Stimulated activated CD4-positive, alpha-beta T cell treated with anti-CD3 and anti-CD28 coated beads, Interleukin-1b, Interleukin-23, amount 100 ng/mL, for 24 hours (primary cell): ENCODE data around the gene NAPB.

Experiments used
- DNase-seq, 4 experiments: peaks; one replicate each; pipeline ENCODE4 v3.0.0-alpha.2; 2020; ENCODE audit warnings: low read depth in 4 of 4, low spot score in 1 of 4

Gene NAPB

DNA sequence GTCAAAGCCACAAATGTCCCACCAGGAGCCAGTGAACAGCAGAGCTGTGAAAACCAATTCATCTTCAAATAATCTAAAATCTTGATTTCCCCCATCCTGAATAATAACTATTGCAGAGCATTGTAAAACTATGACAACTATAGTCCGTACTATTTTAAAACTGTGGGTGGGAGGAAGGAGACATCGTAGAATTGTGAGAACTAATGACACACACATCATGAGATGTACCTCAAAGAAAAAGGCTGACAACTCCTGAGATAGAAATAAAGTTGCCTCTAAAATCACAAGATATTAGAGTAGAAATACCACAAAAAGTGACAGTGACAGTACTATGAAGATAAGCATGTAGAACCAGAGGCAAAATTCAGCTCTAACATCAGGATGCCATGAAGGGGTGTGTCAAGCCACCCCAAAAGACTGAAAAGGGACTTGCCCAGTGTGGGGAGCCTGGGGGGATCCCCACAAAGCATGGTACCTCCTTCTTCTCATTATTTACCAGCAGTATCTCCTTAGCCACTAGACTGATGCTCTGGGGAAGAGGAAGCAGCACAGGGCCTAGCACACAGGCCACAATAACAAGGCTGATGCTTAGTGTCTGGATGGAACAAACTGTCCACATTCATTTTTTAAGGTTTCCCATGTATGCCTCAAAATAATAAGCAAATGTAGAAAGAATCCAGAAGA is 13.4 kb downstream of the NAPB start:
- no peak for DNase-seq

DNA sequence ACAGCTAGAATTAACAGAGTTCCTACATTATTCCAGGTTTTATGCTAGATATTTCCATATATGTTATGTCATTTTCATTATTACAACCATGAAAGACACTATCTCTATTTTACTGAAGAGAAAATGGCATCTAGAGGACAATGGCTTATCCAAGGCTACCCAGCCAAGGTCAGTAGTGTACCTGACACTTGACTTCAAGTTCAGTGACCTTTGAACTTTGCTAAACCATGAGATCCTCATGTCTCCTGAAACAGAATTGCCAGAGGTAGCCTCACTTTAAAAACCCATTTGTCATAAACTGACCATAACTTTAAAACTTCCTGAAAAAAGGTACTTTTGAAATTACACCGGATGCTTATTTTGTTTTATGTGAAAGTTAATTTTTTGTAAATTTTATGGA is 14.4 kb downstream of the NAPB start:
- DNase-seq = no peak

DNA sequence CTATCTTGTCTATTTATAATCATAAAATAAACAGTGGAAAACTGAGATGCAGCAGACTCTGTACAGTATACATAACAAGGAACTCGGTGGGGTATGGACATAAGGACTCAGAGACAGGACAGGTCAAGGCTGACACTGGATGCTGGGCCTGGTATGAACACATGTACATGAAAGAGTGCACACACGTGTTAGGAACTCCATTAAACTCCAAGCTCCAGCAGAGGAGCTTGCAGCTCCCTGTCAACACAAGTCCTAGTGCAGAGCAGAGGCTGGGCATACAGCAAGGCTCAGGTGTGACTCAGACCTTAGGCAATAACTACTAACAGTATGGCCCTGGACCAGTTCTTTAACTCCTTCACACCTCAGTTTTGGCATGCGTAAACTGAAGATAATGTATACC is 17.1 kb downstream of the NAPB start:
- DNase-seq = no peak

DNA sequence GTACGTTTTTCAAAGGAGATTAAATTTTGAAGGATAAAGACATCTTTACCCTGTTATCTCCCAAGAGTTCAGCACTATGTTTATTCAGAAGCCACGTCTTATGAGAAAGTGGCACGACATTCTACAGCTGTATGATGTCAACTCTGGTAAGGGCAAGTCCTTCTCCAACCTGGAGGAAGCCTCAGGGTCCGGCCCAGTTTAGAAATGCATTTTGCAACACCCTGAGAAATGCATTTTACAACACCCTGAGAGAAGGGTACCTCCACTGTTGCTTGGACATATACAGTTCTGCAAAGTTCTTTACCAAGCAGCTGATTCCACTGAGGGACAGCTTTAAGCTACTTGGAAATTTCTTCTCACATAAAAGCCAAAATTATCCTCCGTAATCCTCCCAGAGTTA is 17.5 kb downstream of the NAPB start:
- DNase-seq = no peak

DNA sequence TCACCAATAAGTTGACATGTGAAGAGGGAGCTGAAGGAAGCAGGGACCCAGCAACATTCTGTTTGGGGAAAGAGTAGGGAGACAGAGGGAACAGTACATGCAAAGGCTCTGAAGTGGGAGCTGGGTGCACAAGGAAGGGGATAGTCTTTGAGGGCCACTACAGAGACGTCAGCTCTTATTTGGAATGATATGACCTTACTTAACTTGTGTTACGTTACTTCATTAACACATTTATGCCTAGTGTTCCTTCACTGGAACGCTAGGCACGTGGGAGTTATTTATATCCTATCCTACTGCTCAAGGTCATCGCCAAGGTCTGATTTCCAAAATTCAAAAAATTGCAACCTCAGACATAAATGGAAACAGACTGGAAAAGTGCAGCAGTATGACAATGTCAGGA is 20.2 kb downstream of the NAPB start:
- no peak for DNase-seq

DNA sequence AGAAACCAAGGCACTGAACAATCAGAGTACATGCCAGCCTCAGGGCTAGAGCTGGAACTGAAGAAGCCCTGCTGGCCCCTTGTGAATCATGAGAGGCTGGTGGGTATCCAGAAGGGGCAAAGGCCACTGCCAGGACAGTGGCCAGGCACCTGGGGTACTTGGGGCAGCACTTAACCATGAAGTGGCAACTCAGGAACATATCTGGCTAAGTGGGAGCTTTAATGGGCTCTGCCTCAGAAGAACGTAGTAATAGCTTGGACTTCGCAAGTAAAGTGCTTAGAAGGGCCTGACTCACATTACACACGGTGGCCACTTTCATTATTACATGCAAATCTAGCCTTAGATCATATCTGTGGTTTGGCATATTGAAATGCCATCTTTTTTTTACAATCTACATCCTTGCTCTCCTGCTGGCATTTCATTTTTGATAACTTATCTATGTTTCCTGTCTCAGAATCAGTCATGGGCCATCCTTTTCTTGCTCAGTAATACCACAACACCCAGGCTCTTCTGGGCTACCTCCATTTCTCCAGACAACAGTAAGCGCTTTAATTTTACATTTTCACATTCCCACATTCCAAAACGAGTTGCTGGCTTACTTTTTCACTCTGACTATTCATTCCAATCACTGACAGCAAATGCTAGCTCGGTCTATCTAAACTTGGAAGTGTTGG is 21.6 kb downstream of the NAPB start:
- no peak for DNase-seq

DNA sequence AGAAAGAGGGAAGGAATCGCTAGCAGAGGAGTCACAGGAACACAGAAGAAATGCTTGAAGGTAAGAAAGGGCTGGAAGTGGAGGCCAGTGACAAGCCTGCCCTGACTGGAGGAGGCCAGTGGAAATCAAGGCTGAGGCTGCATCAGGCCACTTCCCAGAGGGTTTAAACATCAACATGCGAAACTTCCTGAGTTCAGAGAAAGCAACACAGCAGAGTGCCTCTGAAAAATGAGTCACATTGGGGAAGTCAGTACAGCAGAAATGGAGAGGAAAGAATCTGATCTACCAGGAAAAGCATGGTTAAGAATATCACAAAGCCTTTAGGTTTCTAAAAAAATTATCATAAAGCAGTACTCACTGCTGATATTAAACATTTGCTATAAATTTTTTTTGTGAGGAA is 23.3 kb downstream of the NAPB start:
- DNase-seq = no peak

DNA sequence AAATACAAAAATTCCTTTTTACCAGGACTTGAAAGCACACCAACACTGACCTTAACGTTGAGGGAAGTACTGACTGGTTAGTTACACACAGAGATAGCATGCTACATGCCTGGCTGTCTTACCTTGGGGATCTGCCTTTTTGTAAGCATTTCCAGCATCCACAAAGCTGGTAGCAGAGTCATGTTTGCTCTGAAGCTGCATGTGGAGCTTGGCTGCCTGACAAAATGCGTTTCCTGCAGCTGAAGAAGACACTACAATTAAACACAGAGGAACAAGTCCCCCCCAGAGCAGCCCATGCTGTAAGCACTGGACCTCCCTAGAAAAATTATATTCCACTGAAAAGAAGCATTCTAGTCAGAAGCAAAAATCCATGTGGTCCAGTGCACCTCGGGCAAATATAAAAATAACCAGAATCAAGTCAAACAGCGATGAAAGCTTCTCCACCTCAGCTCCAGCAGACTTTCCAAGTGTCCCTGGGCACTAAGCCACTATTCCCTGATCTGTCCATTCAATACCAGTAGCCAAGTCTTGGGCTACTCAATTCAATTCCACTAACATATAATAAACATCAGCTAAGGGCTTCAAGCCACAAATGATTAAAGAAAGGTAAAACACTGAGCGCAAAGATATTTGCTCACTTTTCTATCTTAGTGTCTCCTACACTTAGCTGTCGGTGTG is 24.2 kb downstream of the NAPB start:
- no peak for DNase-seq

DNA sequence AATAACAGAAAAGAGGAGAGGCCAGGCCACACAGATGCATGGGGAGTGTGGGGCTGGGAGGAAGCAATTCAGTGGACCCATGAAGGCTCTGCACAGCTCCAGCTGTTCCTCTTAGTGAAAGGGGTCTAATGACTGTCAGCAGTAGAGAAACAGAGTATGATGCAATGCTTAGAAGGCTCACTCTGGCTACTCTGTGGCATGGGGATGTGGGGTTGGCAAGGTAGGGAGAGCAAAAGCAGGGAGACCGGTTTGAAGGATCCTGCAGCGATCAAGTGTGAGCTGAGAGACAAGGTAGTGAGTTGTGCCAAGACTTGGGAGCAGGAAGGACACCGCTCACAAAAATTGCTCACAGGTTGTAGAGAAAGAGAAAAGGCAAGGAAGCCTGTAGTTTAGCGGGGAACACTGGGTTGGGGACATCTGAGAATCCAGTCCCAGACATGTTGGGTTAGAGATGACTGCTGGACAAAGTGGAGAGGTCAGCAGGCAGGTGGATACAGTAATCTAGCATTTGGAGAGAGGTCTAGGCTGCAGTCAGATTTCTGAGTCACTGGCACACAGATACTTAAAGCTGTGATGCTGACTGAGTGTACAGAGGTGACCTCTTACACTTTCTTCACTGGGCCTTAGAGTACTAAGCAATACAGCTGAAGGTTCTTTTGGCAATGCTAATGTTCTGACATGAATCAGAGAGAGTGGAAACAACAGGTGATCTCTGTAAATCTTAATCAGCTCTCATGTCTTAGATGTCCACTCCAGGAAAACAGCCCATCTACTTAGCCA is 27.1 kb downstream of the NAPB start:
- DNase-seq = no peak

DNA sequence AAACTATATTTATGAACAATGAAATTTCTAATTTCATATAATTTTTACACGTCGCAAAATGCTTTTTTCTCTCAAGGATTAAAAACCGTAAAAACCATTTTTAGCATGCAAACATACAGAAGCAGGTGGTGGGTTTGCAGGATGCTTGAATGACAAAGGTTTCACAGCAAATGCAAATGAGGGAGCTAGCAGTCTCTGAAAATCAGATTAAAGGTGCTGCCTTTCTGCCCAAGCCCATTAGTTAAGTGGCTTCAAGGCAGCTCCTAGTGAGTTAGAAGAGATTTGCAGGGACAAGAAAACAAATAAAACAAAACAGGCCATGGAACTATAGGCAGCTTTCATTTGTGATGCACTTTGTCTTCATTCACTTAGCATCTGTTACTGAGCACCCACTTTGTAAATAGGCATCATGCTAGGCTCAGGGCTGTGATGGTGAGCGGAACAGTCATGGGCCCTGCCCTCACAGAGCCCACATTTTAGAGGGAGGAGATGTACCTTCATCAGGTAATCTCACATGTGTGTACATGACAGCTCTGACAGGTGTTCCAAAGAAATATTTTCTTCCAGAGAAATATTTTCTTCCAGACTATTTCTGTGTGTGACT is 29.5 kb downstream of the NAPB start:
- DNase-seq = no peak

DNA sequence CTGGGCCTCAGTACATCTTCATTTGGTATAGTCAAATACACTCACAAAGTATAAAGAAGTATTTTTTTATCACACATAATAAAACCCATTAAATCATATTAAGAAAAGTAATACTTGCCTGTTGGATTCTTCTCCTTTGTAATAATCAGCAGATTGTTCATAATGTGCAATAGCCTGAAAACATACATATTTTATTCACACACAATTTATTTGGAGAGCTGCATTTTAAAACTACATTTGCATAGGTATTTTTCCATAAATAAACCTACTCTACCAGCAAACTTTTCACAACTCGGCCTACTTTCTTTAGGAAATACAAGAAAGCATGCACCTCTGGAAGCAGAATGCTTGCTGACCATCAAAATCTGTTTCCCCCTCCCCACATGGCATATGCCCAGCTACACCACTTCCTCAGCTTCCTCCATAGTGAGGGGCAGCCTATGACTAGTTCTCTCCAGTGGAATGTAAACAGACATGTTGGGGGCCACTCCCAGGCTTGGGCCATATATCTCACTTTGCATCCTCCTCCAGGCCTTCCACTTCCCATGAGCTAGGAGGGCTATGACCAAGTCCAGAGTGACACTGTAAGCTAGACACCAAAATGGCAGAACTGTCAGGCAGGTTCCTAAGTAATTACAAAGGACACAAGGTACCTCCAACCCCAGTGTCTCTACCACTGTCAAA is 31.1 kb downstream of the NAPB start:
- DNase-seq = no peak

DNA sequence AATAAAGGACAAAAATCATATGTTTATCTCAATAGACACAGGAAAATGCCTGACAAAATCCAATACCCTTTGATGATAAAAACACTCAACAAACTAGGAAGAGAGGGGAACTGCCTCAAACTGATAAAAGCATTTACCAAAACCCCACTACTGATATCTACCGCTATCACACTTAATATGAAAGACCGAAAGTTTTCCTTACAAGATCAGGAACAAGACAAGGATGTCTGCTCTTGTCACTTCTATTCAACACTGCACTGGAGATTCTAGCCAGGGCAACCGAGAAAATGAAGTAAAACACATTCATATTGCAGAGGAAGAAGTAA is 34.2 kb downstream of the NAPB start:
- DNase-seq = no peak

DNA sequence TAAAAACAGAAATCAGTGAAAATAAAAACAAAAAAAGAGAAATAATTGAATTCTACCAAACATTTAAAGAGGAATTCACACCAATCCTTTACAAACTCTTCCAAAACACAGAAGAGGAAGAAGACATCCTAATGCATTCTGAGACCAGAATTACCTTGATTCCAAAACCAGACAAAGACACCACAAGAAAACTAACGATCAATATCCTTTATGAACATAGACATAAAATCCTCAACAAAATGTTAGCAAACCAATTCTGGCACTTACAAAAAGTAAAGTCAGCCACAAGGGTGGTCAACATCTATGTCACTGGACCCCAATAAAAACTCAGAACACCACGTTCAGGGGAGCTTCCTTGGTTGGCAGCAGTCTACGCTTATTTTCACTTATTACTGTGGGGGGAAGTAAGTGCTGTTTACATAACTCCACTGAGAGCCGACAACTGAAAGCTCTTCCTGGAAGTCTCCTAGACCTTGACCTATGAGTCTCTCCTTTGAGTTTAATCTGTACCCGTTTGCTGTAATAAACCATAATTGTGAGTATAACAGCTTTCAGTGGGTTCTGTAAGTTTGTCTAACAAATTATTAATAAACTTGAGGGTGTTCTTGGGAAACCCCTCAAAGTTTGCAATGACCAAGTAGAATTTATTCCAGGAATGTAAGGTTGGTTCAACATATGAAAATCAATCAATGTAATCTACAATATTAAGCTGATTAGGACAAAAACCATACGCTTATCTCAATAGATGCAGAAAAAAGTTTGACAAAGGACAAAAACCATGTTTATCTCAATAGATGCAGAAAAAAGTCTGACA is 34.8 kb downstream of the NAPB start:
- DNase-seq = no peak

DNA sequence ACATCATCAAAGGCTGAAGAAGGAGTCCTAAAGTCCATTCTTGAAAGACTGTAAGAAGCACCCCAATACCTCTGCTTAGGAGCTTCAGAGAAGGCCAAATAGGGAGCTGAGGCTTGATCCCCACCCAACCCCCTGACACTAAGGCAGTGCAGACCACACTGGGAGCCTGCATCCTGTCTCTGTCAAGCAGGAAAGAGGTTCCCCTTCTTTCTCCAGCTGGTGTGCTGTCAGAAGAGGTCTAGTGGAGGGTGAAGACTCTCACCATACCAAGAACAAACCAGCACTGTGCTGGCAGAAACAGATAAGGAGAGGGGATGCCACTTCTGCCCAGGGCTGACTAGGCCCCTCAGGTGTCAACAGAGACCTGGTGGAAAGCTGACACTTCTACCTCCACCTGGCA is 39.4 kb downstream of the NAPB start:
- no peak for DNase-seq

DNA sequence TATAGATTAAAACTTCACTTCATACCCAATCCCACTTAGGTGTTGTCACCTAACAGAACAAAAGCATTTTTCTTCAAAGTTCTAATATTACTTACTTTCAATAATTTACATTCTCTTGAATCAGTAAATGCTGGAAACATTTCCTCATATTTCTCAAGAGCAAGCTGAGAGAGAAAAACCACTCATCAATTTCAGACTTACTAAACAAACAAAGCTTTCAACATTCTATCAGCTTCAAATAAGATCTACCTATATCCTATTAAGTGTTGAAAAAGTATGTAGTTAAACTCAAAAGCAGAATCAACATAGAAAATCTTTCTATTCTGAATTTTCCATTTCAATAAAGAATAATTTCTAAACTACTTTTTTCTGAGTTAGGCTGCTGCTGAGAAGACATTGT is 41.5 kb downstream of the NAPB start:
- no peak for DNase-seq

DNA sequence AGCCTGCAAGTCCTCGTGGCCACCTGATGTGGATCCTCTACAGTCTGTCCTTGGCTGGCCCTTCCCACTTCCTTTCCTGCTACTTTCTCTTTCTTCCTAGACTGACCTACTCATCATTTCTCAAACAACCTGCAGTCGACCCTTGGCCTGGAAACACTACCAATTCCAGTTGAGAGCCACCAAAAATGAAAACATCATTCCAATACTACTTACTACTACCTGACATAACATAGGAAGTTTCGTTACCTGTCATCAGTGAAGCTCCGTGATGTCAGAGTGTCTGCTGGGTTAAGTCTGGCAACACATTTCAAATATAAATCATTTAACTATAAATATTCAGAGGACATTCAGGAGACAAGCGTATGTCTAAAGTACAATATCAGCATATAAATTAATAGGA is 45.5 kb downstream of the NAPB start:
- no peak for DNase-seq

DNA sequence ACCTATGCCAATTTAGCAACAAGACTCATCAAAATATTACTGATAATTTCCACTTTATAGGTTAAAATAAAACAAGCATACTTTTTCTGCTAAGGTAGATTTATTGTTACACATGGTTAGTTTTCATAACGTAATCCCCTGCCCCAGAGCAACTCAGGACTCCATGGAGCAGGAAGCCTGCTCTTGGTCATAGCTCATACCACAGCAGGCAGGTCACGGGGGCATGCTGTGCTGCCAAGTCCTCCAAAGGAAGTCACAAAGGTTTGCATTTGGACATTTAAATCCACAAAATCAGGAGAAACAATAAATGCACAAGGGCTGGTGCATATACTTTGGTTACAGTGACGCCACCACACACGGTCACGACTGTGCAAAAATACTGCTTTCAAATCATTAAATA is 46.8 kb downstream of the NAPB start:
- DNase-seq = no peak

DNA sequence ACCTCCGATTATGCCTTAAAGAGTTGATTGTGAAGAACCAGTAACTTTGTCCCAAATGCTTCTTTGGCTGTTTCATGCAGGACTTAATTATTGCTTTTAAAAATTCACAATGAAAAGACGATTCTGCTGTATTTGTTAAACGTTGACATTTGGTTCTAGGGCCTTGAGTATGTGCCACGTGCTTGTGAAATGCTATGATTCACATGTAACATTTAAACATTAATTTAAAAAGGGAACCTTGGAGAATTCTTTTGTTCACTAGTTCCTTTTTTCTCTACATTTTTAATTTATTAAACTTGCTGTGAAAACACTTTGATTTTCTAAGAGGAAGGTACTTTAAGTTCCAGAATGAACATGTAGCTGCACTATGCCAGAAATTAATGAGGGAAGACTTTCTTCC is 49.8 kb downstream of the NAPB start:
- DNase-seq = no peak

DNA sequence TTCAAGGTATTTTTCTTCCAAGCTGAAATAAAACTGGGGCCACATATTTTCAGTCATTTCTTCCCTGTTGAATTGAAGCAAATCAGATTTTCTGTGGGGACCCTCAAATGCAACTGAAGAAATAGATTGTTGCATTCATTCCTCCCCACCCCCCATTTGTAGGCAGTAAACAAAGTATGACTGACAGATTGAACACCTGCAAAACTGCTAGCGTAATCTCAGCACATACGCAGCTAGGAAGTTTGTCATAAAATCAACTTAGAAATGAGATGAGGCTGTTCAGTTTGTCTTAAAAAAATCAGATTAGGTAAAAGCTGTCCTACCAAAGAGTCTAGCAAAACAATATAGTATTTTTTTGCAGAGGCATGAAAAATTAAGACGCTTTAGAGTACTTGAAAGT is 50.4 kb downstream of the NAPB start:
- no peak for DNase-seq

DNA sequence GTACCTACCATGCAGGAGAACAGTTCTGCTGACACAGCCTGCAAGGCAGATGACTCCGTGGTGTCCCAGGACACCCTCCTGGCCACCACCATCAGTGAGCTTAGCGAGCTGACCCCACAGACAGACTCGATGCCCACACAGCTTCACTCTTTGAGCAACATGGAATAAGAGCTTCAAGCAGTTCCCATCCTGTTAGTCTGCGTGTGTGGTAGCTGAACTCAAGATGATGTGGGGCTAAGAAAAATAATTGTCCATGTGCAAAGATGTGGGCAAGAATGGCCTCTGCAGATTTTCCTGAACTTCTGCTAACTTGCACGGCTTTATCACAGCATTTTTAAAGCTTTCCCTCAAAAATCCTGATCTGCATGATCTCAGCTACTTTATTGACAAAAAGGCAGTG is 51.0 kb downstream of the NAPB start:
- DNase-seq = no peak
